ENCODE results near the gene HLX.

HLX gene

DNA sequence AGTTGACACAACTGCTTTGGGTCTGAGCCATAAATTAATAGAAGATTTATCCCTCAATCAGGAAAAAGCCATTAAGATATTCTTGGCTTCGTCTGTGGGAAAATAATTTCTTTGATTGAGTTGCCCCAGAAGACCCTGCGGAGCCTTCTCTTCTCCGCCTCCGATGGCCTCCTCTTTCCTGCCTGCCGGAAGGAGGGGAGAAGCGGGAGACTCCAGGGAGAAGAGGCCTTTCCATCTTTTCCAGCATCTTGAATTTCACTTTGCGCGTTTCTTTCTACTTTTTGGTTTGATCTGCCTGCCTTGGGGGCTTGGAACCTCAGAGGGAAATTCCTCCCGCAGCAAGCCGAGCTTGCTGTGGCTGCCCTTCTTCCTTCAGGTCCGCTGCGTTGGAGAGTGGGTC is 16.8 kb downstream of the HLX start:
- no peak for DNase-seq (ENCODE audit: low read depth)

- no peak for DNase-seq (ENCODE audit: low read depth)
These were observed 21.6 kb downstream of the HLX start for GRCh38 chr1:220900842-220901241.

DNA sequence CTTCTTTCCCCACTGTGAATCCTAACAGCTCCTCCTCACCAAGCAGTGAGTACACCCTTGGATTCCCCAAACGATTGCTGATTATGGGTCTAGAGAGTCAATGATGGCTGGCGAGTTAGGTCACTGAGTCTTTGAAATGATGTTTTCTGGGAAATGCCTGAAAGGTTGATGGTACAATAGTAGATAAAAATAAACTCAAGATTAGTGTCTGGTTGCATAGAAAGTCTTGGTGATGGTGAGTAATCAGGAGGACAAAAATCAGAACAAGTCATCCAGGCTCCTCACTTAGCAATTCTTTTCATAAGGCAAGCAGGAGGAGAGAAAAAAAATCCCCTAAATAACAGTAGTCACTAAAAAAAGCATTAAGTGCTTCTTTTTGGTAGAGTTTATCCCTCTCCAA is 22.6 kb downstream of the HLX start:
- no peak for DNase-seq (ENCODE audit: low read depth)

- DNase-seq (ENCODE audit: low read depth): no peak
These were observed 23.7 kb downstream of the HLX start for GRCh38 chr1:220902916-220903315.

DNA sequence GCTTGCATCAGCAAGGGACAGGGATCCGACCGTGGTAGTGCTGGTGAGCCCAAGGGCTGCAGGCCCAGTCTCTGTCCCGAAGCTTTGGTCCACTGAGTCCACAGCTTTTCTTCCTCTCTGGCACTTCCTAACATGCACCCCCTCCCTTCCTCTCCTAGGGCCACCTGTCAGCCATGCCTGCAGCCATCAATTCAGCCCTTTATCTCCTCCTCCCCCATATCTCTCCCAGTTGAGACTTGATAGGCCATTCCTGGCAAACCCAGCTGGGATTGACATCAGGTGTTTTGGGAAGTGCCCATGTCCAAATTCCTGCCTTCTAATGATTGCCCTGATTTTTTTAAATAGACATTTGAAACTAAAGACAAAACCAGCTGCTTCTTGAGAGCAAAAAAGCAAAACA is 25.6 kb downstream of the HLX start:
- no peak for DNase-seq (ENCODE audit: low read depth)

DNA sequence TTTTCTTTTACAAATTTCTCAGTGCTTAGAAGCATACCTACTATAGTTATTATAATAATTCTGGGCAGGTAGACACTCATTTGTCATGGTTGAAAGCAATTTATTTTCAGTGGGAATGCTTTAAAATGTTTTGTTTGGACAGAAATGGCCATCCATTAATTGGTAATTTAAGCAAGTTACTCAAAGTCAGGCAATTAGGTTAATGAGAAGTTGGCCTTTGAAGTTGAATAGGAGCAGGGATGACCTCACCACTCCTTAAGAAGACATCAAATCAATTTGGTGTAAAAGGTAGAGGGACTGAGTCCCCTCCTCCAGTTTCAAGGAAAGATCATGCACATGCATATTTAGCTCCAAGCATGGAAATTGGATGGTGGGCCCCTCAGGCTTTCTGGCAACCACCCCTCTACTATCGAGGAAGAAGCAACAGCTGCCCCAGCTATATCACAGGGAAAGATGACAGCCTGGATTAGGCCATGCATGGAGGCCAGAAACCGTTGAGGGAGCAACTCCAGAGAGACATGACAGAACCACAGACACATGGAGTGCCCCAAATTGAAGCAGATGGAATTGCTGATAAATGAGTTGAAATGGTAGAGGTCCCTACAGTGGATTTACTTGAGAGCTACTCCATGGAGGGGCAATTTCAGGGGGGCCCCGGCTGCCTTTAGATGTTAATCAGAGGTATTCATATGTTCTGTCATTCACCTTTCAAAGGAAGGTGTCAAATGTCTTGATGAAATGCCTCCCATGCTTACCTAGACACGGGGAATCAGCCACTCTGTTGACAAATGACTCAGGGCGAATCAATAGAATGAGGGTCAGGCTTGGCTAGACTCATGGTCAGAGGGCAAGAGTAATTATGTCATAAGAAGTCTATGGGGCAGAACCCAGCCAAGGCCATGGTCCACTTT is 26.7 kb downstream of the HLX start:
- DNase-seq (ENCODE audit: low read depth): no peak

GRCh38 chr1:220906561-220907334 is 27.5 kb downstream of the HLX start:
- no peak for DNase-seq (ENCODE audit: low read depth)

DNA sequence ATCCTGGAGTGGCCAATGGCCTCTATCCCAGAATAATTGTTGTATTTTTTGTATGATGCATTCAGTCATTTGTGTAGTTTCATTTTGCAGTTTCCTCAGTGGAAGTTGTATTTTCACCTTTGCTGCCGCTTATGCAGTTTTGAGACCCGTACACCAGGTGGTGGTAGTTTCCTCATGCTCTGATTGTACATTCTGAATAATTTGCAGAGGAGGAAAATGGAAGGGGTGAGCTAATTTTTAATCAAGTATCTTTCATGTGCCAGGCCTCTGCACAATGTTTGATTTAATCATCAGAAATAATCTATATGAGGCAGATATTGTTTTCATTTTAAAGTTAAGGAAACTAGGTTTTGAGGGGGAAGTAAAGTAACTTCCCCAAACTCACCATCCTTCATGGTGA is 29.5 kb downstream of the HLX start:
- DNase-seq (ENCODE audit: low read depth): no peak

GRCh38 chr1:220910021-220910420 is 30.8 kb downstream of the HLX start:
- DNase-seq (ENCODE audit: low read depth): no peak

GRCh38 chr1:220914283-220915116 is 35.3 kb downstream of the HLX start:
- DNase-seq (ENCODE audit: low read depth): no peak

DNA sequence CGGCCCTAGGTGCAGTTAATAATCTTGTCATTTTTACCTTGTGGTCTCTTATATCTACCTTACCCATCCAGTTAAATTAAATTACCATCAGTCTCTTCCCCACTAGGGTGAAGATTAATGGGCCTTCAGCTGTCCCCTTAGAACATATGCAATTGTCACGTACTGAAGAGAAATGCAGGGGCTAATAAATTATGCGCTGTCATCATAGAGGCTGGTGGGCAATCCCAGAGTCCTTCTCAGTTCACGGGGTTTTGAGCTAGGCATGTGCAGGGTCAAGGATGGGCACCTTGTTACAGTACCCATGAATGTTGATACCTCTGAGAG is 35.8 kb downstream of the HLX start:
- DNase-seq (ENCODE audit: low read depth): no peak

- no peak for DNase-seq (ENCODE audit: low read depth)
These were observed 36.7 kb downstream of the HLX start for GRCh38 chr1:220915954-220916353.

DNA sequence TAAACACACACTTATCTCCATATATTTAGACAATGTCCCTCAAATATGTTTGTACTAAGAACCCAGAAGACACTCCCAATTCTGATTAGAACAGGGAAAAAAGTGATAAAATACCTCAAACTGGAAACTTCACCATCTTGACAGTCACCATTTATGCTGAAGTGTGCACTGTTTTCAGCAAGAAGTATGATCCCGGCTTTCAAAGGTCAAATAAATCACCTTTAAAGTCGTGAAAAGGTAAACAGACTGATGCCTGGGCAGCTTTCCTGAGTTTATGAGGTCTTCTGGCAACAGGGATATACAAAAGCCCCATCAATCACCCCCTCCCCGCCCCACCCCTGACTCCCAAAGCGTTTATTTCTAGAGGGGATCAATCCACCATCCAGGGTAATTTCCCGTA is 37.9 kb downstream of the HLX start:
- DNase-seq (ENCODE audit: low read depth): no peak

- no peak for DNase-seq (ENCODE audit: low read depth)
These were observed 38.4 kb downstream of the HLX start for GRCh38 chr1:220917535-220918209.

DNA sequence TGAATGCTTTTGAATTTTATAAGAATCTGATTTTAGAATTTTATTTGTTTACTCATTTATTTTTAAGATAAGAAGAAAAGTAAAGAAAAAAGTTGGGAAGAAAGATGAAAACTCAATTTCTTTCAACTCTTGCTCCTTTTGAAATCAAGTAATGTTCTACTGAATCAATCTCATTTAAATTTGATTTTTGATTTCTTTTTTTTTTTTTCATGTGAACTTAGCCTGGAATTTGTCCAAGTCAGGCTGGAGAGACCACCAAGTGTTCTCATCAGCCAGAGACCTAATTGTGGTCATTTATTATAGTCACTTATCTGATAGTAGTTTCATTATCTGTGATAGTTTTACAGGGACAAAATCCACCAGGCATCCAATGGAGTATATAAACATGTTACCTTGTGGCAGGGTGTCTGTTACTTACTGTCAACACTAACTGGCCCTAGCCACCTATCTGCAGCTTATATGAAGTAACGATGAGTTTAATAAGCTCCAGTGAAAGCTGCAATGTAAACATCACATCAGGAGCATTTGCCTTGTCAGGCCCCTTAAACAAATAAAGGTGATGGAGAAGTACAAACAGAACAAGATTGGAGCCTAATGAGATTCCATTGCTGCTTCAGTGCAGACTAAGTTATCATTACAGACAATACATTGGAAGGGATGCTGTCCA is 39.2 kb downstream of the HLX start:
- DNase-seq (ENCODE audit: low read depth): no peak

DNA sequence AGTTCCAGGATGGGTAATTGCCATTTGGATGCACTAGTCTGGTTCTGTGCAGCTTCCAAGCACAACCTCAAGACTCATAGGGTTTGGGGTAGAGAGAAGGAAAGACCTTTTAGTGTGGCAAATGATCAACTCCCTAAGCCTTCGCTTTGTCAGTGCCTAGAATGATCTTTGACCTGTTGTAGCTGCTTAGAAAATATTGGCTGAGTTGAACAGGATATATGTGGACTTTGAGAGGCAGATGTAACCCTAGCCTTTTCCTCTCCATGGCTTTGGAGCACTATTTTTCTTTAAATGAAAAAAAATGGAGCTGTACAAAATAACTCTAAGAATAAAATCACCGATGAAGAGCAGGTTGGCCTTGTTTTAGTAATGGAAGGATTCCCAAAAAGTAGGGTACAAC is 41.7 kb downstream of the HLX start:
- DNase-seq (ENCODE audit: low read depth): no peak

DNA sequence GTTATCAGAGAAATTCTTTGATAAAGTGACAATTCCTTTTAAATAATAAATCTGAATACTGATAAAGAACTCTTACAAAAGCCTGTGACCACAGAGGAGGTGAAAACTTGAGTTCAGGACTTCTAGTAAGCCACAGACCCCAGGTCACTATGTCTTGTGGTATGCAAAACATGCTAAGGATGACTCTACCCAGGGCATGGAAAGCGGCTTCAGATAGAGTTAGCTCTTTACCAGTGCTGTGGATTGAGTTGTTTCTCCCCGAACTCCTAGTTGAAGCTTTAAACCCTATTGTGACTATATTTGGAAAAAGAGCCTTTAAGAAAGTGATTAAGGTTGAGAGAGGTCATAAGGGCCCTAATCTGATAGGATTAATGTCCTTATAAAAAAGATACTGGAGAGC is 42.3 kb downstream of the HLX start:
- DNase-seq (ENCODE audit: low read depth): no peak

GRCh38 chr1:220921971-220922635 is 42.9 kb downstream of the HLX start:
- no peak for DNase-seq (ENCODE audit: low read depth)

DNA sequence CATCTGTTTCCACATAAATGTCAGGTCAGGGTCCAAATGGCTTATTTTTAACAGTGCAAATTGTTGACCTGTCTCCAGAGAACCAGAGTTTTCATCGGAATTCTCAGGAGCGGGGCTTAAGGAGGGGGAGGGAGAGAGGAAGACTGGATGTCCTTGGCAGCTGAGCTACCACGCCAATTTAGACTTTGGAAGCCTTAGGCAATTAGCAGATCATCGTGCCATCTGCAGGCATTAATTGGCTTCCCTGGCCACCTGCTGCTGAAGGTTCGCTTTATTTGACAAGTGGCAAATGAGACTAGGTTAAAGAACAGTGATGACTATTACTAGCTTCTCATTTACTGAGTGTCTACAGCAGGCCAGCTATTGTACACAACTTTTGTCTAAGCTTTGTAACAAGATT is 43.7 kb downstream of the HLX start:
- no peak for DNase-seq (ENCODE audit: low read depth)

GRCh38 chr1:220924331-220924970 is 45.2 kb downstream of the HLX start:
- DNase-seq (ENCODE audit: low read depth): no peak
